NCI-H1105 (cell line): ENCODE measurements around the gene WDPCP.
A peak's percentile ranks its signal among the peaks of the same experiment; 100 is the strongest.
"Not testable (repeated sequence)": the region's sequence is repeated elsewhere in the genome, so short reads cannot be mapped to it uniquely, and the experiment has no call there.

Experiments used
- DNase-seq: peaks from one replicate; lab custom pipeline; 2025; lab: John Stamatoyannopoulos, UW

The WDPCP gene

GRCh38 chr2:63588385-63589147 is at the start of gene WDPCP, which contains the start of gene MDH1:
Gene WDPCP, minus strand, starts transcription at chr2:63588477. Its CDS starts 206 bp downstream, at chr2:63588271.
Gene MDH1, plus strand, starts transcription at chr2:63588963. Its CDS starts 81 bp downstream, at chr2:63589044.
- peak; percentile 98 for DNase-seq

DNA sequence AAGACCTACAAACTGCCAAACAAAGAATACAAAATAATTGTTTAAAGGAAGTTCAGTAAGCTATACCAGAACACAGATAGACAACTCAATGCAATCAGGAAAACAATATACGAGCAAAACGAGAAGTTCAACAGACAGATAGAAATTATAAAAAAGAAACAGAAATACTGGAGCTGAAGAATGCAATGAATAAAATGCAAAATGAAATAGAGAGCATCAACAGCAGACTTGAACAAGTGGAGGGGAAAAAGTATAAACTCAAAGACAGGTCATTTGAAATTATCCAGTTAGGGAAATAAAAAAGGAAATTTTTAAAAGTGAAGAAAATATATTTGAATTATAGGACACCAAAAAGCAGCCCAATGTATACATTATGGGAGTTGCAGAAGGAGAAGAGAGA is 44.1 kb upstream of the WDPCP start:
- DNase-seq: no peak

- no peak for DNase-seq
These were observed 43.2 kb upstream of the WDPCP start for GRCh38 chr2:63631501-63631900.

- DNase-seq: no peak
These were observed 40.2 kb upstream of the WDPCP start for GRCh38 chr2:63628403-63628942.

DNA sequence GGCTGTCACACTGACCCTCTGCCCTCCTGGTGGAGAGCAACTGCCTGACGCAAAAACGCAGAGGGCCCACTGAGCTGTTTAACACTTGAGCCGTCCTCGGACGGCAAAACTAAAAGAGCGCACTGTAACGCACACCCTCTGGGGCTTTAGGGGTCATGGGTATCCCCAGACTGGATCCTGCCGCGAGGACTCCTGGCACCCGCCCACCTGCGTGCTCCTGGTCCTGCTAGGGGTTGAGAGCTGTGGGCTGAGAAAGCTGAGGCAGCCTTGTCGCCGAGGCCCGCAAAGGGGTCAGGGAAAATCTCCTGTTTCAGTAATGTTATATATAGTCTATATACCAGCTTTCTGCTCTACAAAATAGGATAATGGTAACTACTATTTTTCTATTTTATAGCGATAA is 39.6 kb upstream of the WDPCP start:
- DNase-seq: no peak

DNA sequence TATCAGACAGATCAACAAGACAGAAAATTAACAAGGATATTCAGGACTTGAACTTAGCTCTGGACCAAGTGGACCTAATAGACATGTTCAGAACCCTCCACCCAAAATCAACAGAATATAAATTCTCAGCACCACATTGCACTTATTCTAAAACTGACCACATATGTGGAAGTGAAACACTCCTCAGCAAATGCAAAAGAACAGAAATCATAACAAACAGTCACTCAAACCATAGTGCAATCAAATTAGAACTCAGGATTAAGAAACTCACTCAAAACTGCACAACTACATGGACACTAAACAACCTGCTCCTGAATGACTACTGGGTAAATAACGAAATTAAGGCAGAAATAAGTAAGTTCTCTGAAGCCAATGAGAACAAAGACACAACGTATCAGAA is 35.5 kb upstream of the WDPCP start:
- DNase-seq: not testable (repeated sequence)

DNA sequence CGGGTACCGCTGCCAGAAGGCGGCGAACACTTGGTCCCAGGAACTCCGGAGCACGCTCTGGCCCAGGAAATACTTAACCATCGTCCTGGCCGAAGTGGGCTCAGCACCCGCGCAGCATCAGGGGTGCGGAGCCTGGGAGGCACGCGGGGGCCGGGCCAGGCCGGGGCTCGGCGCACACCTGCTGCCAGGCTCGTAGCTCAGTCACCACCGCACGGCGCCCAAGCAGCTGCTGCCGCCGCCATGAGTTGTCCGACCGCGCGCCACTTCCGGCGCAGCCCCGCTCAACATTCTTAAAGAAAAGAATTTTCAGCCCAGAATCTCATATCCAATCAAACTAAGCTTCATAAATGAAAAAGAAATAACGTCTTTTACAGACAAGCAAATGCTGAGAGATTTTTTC is 34.5 kb upstream of the WDPCP start:
- no peak for DNase-seq

- no peak for DNase-seq
These were observed 31.1 kb upstream of the WDPCP start for GRCh38 chr2:63619328-63619727.

GRCh38 chr2:63617366-63617765 is 29.1 kb upstream of the WDPCP start:
- DNase-seq: no peak

DNA sequence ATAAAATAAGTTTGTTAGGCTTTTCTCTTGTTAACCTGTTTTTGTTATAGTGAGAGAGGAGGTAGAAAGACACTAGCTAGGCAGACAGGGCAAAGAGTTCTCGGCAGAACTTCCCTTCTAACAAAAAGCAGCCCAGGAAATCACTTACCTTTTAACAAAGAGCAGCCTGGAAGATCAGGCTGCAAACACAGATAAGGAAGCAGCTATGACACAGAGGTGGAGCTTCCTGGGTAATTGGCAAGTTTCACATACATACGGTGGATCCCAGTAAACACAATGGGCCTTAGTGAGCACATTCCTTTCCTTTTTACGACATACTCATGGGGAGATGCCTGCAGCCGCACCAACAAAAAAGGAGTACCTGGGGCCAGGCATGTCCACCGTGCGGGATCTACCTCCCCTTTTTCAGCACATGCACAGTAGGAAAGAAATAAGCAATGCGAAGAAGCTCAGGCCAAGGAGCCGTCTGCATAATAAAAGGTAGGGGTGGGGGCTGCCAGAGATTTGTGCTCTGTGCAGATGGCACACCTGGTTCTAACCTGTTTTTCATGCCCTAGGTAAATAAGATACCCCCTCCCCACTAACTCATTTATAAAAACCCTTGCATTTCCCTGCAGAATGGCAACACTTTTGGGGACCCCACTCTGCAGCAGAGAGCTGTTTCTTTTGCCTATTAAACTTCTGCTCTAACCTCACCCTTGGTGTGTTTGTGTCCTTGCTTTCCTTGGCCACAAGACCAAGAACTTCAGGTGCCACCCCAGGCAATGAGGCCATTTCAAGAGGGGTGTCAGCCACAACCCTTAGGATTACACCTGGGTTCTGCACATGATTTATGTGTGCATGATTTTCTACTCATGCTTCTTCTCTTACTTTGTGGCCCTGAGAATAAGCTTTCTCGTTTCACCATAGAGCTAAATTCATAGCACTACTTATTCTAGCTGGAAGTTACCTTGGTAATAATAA is 27.0 kb upstream of the WDPCP start:
- DNase-seq: no peak

DNA sequence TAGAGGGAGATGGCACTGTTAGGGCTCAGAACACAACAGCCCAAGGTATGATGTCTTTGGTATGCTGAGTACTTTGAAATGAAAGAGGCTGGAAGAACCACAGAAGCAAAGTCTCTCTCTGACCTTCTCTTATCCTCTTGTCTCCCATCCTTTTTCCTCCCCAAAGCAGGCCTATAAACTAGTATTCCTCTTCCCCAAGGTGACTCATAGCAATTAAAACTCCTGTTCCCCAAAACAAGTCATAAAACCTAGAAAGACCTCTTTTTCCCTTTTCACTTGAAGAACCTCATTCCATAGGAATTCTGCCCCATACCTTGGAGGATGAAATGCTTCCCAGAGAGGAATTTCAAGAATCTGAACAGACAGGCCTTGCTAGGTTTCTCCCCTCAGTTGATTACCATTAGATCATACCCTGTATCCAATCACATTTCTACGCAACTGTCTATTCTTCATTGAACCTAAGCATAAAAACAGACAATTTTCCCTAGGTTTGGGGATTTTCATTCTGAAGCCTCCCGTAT is 26.2 kb upstream of the WDPCP start:
- DNase-seq: no peak

GRCh38 chr2:63613391-63613901 is 25.2 kb upstream of the WDPCP start:
- DNase-seq: no peak

DNA sequence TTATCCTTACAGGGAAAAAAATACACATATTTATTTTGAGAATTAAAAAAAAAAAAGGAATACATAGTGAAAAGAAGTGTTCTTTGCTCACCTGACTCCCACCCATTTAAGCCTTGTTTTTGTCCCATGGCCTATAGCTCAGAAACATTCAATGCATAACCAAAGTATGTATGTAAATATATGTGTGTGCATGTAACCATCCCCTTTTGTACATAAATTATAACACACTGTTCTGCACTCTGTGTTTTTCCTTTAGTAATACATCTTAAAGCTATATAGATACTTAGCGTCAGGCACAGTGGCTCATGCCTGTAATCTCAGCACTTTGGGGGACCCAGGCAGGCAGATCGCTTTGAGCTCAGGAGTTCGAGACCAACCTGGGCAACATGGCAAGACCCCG is 22.2 kb upstream of the WDPCP start:
- no peak for DNase-seq

GRCh38 chr2:63608865-63609264 is 20.6 kb upstream of the WDPCP start:
- not testable (repeated sequence) for DNase-seq

DNA sequence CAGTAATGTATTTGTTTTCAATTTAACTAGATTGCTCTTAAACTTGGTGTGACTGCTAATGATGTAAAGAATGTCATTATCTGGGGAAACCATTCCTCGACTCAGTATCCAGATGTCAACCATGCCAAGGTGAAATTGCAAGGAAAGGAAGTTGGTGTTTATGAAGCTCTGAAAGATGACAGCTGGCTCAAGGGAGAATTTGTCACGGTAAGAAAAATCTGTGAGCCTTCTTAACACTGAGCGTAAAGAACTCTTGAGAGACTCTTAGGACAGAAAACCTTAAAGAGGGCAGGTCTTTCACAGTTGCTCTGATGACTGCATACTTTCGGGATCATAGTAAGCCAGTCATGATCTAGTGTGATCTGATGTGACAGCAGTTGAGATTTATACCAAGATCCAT is 16.4 kb upstream of the WDPCP start:
- DNase-seq: no peak

GRCh38 chr2:63600881-63601460 is 12.7 kb upstream of the WDPCP start:
- DNase-seq: no peak

DNA sequence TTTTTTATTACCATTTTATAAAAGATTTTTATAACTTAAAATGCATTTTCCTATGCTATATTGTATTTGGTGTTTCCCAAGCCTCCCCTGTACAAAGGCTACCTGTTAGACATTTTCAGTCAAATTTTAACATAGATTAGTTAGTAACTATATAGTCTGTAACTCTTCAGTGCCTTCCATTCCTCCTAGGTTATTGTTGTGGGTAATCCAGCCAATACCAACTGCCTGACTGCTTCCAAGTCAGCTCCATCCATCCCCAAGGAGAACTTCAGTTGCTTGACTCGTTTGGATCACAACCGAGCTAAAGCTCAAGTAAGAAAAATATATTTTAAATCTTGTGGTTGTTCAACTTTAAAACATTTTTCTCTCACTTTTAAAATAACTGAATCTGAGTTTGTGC is 10.7 kb upstream of the WDPCP start:
- no peak for DNase-seq

- no peak for DNase-seq
These were observed 8.2 kb upstream of the WDPCP start for GRCh38 chr2:63596401-63596883.

DNA sequence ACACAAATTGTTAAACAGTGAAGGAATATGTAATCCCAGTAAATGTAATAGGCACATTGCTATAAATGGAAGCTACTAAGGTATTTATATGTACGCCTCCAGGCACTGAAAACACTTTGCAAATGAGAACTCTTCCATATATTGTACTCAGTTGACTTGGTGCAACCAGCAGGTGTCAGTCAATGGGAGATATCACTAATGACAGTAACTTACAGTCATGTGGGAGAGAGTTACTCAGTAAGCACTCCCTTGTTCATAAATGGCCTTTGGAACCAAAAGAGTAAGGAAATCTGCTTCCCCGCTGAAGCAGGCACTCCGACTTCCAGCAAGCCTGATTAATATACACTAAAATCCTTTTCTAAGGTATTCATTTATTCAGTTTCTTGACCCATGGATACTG is 6.4 kb upstream of the WDPCP start:
- no peak for DNase-seq

- no peak for DNase-seq
These were observed 3.4 kb upstream of the WDPCP start for GRCh38 chr2:63591566-63592175.
